Activated CD4-positive, alpha-beta memory T cell treated with anti-CD3 and anti-CD28 coated beads, Interleukin-2, amount 10 ng/mL, durations not matched to agents 7 days and 5 days (primary cell): Measurements from ENCODE around the gene CEP104. TPM values are rescaled to one million over a fixed set of nuclear protein-coding genes. Genes with fewer than 3 reads are reported as not detected.

Experiments
- CTCF ChIA-PET: fragments of 350-600 bp; sonication (Branson Sonifier 250); formaldehyde crosslinking; loops from one replicate; lab custom pipeline; 2021; ENCODE audit warnings: antibody characterized with exemption, inconsistent platforms; lab: Charles Lee
- POLR2A ChIA-PET: fragments of 350-600 bp; sonication (Branson Sonifier 250); formaldehyde crosslinking; loops from one replicate; lab custom pipeline; 2021; ENCODE audit warnings: antibody characterized with exemption; lab: Charles Lee
- DNase-seq: peaks from one replicate; pipeline ENCODE4 v3.0.0-alpha.2; 2020
- H3K27ac Mint-ChIP-seq: one replicate; pipeline ENCODE4 v1.8.0; 2021; ENCODE audit warnings: mild to moderate bottlenecking, mixed read lengths
- H3K27me3 Mint-ChIP-seq: one replicate; pipeline ENCODE4 v1.8.0; 2021; ENCODE audit warnings: mixed read lengths
- H3K36me3 Mint-ChIP-seq: one replicate; pipeline ENCODE4 v1.8.0; 2021; ENCODE audit warnings: low read depth, mixed read lengths
- H3K4me1 Mint-ChIP-seq: one replicate; pipeline ENCODE4 v1.8.0; 2021; ENCODE audit warnings: mixed read lengths
- H3K4me3 Mint-ChIP-seq: one replicate; pipeline ENCODE4 v1.8.0; 2021; ENCODE audit warnings: mild to moderate bottlenecking, mixed read lengths
- H3K9me3 Mint-ChIP-seq: one replicate; pipeline ENCODE4 v1.8.0; 2021; ENCODE audit warnings: mixed read lengths
- total RNA-seq, 2 experiments: library from RNA; stranded (reverse); gene quantifications; one replicate each; pipeline ENCODE4 v1.2.3, GENCODE V29; 2021

The CEP104 gene
- total RNA-seq, 2 experiments from 2014 or later: 43.0 to 46.0 TPM

DNA sequence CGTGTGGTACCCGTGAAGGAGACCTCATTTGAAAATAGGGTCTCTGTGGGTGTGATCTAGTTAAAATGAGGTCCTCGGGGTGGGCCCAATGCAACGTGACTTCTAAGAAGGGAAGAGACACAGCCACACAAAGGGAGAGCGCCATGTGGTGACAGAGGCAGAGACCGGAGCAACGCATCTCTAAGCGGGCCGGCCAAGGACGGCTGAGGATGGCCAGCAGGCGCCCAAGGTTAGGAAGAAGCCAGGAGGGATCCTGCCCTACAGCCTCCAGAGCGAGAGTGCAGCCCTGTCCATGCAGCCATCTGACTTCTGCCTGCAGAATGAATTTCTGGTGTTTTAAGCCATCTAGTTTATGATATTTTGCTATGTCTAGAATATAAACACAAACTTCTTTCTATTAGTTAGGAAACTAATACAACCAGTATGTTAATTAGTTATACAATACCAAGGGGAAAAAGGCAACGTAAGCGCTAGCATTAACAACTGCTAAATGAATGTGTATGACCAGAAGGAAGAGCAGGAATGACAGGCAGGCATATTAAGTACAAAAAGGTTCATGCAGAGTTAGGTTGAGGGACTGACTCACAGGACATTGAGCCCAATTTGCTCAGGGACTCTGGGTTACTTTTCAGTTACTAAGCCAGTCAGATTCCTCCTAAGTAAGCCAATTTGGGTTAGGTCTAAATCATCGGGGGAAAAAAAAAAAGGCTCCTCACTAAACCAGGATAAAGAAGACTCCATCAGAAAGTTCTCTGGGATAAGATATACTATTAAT lies 4.1 kb downstream of the CEP104 start:
- CTCF ChIA-PET: no interaction called here
- no peaks in the 10 kb centered on the region for H3K27me3 Mint-ChIP-seq
- POLR2A ChIA-PET: interaction anchor here (1.1 kb wide), 1 partner anchor 57 kb away, joined by 3 read pairs; the partner anchor contains the start of gene LRRC47
- H3K4me1 Mint-ChIP-seq: peaks cover 20% of the 10 kb centered on the region
- no peak overlapping the region for H3K4me3 Mint-ChIP-seq
- no peak overlapping the region for H3K27ac Mint-ChIP-seq
- DNase-seq: no peak
- no peaks in the 10 kb centered on the region for H3K9me3 Mint-ChIP-seq
- peaks cover 15% of the 10 kb centered on the region for H3K36me3 Mint-ChIP-seq

DNA sequence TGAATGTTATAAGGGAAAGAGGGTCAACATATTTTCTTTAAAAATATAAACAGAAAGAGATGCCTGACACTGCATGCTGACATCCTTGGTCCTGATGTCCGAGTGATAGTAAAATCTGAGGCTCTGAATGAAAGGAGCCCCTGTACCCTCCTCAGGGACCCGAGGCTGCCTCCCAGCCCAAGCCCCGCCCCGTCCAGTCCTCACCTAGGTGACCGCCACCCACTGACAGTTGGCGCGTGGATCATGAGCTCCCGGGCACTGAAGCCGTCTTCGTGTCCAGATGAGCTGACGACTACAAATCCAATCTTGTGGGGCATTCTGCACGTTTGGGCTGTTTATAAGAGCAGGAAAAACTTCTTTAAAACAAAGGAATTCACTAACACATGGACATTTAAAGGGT lies 4.9 kb downstream of the CEP104 start:
- ChIA-PET CTCF (no interaction called here), POLR2A (interaction anchor here (1.1 kb wide), 1 partner anchor 56 kb away, joined by 3 read pairs; the partner anchor contains the start of gene LRRC47)
- no peaks in the 10 kb centered on the region for H3K27me3 Mint-ChIP-seq
- no peak for DNase-seq
- H3K9me3 Mint-ChIP-seq: no peaks in the 10 kb centered on the region
- peaks cover 18% of the 10 kb centered on the region for H3K4me1 Mint-ChIP-seq
- peaks cover 22% of the 10 kb centered on the region for H3K36me3 Mint-ChIP-seq
- no peak overlapping the region for H3K27ac Mint-ChIP-seq
- H3K4me3 Mint-ChIP-seq: no peak overlapping the region

- Mint-ChIP-seq H3K4me3 (no peak overlapping the region), H3K27me3 (no peaks in the 10 kb centered on the region), H3K9me3 (no peaks in the 10 kb centered on the region), H3K27ac (no peak overlapping the region), H3K36me3 (peaks cover 27% of the 10 kb centered on the region), H3K4me1 (peaks cover 17% of the 10 kb centered on the region)
- POLR2A ChIA-PET: no interaction called here
- CTCF ChIA-PET: no interaction called here
- no peak for DNase-seq
These were observed 5.7 kb downstream of the CEP104 start for GRCh38 chr1:3851292-3851691.

- no peak overlapping the region for H3K27ac Mint-ChIP-seq
- no peaks in the 10 kb centered on the region for H3K9me3 Mint-ChIP-seq
- CTCF ChIA-PET: no interaction called here
- H3K27me3 Mint-ChIP-seq: no peaks in the 10 kb centered on the region
- no peak for DNase-seq
- H3K4me1 Mint-ChIP-seq: peaks cover 12% of the 10 kb centered on the region
- no peak overlapping the region for H3K4me3 Mint-ChIP-seq
- H3K36me3 Mint-ChIP-seq: peaks cover 27% of the 10 kb centered on the region
- POLR2A ChIA-PET: no interaction called here
These were observed 6.2 kb downstream of the CEP104 start for GRCh38 chr1:3850857-3851256.

DNA sequence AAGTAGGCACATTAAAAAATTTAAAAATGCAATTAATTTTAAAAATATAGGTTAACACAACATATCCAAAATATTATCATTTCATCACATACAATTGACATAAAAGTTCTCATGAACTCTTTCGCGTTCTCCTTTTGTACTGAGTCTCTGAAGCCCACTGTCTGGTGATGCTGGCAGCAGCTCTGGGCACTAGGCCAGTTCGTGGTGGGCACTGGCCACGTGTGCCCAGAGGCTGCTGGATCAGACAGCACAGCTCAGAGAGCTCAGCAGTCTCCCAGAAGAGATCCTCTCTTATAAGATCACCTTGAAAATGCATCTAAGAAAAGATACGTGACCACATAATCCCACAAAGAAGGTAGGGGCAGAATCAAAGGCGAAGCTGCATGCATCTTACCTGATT lies 9.9 kb downstream of the CEP104 start:
- ChIA-PET POLR2A (no interaction called here), CTCF (no interaction called here)
- H3K4me1 Mint-ChIP-seq: no peaks in the 10 kb centered on the region
- no peak overlapping the region for H3K4me3 Mint-ChIP-seq
- H3K27ac Mint-ChIP-seq: no peak overlapping the region
- peaks cover 38% of the 10 kb centered on the region for H3K36me3 Mint-ChIP-seq
- H3K9me3 Mint-ChIP-seq: no peaks in the 10 kb centered on the region
- no peaks in the 10 kb centered on the region for H3K27me3 Mint-ChIP-seq
- no peak for DNase-seq

GRCh38 chr1:3846541-3846940 lies 10.5 kb downstream of the CEP104 start:
- DNase-seq: no peak
- ChIA-PET POLR2A (no interaction called here), CTCF (interaction anchor here (0.9 kb wide), 1 partner anchor 228 kb away, joined by 5 read pairs; no protein-coding TSS in a partner anchor)
- no peaks in the 10 kb centered on the region for H3K9me3 Mint-ChIP-seq
- H3K36me3 Mint-ChIP-seq: peaks cover 42% of the 10 kb centered on the region
- no peak overlapping the region for H3K4me3 Mint-ChIP-seq
- no peaks in the 10 kb centered on the region for H3K27me3 Mint-ChIP-seq
- no peaks in the 10 kb centered on the region for H3K4me1 Mint-ChIP-seq
- no peak overlapping the region for H3K27ac Mint-ChIP-seq

- CTCF ChIA-PET: no interaction called here
- Mint-ChIP-seq H3K4me3 (no peak overlapping the region), H3K27me3 (no peaks in the 10 kb centered on the region), H3K27ac (no peak overlapping the region), H3K4me1 (no peaks in the 10 kb centered on the region), H3K9me3 (peaks cover 2% of the 10 kb centered on the region), H3K36me3 (peaks cover 58% of the 10 kb centered on the region)
- POLR2A ChIA-PET: no interaction called here
- no peak for DNase-seq
These were observed 14.1 kb downstream of the CEP104 start for GRCh38 chr1:3842912-3843311.

DNA sequence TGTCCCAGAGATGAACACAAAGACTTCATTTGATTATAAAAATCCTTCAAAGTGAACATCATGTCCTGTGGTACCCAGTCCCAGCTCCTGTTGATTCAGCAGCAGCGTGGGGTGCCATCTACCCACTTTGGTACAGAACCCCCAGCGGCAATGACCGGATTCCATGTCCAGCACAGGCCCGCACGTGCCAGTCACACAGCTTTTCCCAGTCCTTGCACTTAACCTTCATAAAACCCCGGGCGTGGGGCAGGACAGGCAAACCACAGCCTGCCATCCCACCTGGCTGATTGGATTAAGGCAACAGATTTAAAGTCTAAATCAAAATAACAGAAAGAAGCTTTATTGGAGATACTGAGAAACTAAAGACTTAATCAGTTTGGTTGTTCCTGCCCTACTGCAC lies 15.5 kb downstream of the CEP104 start:
- H3K27me3 Mint-ChIP-seq: no peaks in the 10 kb centered on the region
- DNase-seq: no peak
- H3K9me3 Mint-ChIP-seq: peaks cover 7% of the 10 kb centered on the region
- POLR2A ChIA-PET: no interaction called here
- H3K4me3 Mint-ChIP-seq: no peak overlapping the region
- H3K36me3 Mint-ChIP-seq: peaks cover 62% of the 10 kb centered on the region
- H3K27ac Mint-ChIP-seq: no peak overlapping the region
- CTCF ChIA-PET: no interaction called here
- no peaks in the 10 kb centered on the region for H3K4me1 Mint-ChIP-seq

GRCh38 chr1:3838788-3839187 lies 18.2 kb downstream of the CEP104 start:
- peaks cover 70% of the 10 kb centered on the region for H3K36me3 Mint-ChIP-seq
- ChIA-PET POLR2A (no interaction called here), CTCF (no interaction called here)
- H3K27me3 Mint-ChIP-seq: no peaks in the 10 kb centered on the region
- no peak overlapping the region for H3K27ac Mint-ChIP-seq
- no peak overlapping the region for H3K4me3 Mint-ChIP-seq
- no peak for DNase-seq
- no peaks in the 10 kb centered on the region for H3K4me1 Mint-ChIP-seq
- peaks cover 7% of the 10 kb centered on the region for H3K9me3 Mint-ChIP-seq

GRCh38 chr1:3837685-3838084 lies 19.3 kb downstream of the CEP104 start:
- Mint-ChIP-seq H3K4me3 (no peak overlapping the region), H3K27ac (no peak overlapping the region), H3K36me3 (peaks cover 66% of the 10 kb centered on the region), H3K4me1 (no peaks in the 10 kb centered on the region), H3K9me3 (peaks cover 7% of the 10 kb centered on the region), H3K27me3 (no peaks in the 10 kb centered on the region)
- CTCF ChIA-PET: no interaction called here
- POLR2A ChIA-PET: no interaction called here
- DNase-seq: no peak

GRCh38 chr1:3837200-3837599 lies 19.8 kb downstream of the CEP104 start:
- Mint-ChIP-seq H3K4me3 (no peak overlapping the region), H3K36me3 (peaks cover 68% of the 10 kb centered on the region), H3K4me1 (no peaks in the 10 kb centered on the region), H3K27me3 (no peaks in the 10 kb centered on the region), H3K27ac (no peak overlapping the region), H3K9me3 (peaks cover 7% of the 10 kb centered on the region)
- ChIA-PET POLR2A (no interaction called here), CTCF (no interaction called here)
- no peak for DNase-seq

GRCh38 chr1:3836421-3836820 lies 20.6 kb downstream of the CEP104 start:
- no peak overlapping the region for H3K27ac Mint-ChIP-seq
- no peak for DNase-seq
- peaks cover 68% of the 10 kb centered on the region for H3K36me3 Mint-ChIP-seq
- ChIA-PET CTCF (no interaction called here), POLR2A (no interaction called here)
- H3K4me3 Mint-ChIP-seq: no peak overlapping the region
- H3K4me1 Mint-ChIP-seq: no peaks in the 10 kb centered on the region
- H3K9me3 Mint-ChIP-seq: peaks cover 7% of the 10 kb centered on the region
- no peaks in the 10 kb centered on the region for H3K27me3 Mint-ChIP-seq

DNA sequence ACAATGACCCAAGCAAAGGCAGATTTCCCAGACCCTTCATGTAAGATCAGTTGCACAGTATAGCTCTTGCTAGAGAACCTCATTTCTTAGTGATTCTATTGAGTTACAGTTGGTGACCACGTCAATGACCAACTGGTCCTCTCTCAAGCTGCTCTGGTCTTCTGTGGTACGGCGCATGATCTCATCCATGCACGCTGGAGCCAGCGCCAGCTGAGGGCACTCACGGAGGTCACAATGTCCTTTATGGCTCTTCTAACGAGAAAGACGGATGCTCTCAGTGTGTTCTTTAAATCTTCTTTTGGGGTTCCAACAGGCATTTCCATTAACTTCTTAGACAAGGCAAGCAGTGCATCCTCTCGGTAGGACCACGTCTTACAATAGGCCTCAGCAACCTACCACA lies 22.3 kb downstream of the CEP104 start:
- H3K36me3 Mint-ChIP-seq: peaks cover 64% of the 10 kb centered on the region

GRCh38 chr1:3831689-3832088 lies 25.3 kb downstream of the CEP104 start:
- ChIA-PET POLR2A (no interaction called here), CTCF (no interaction called here)
- no peak overlapping the region for H3K4me3 Mint-ChIP-seq
- no peaks in the 10 kb centered on the region for H3K4me1 Mint-ChIP-seq
- H3K36me3 Mint-ChIP-seq: peaks cover 46% of the 10 kb centered on the region
- no peaks in the 10 kb centered on the region for H3K27me3 Mint-ChIP-seq
- no peaks in the 10 kb centered on the region for H3K9me3 Mint-ChIP-seq
- DNase-seq: no peak
- H3K27ac Mint-ChIP-seq: no peak overlapping the region

More for the DNA sequence above, 22.3 kb downstream of the CEP104 start:
- H3K27ac Mint-ChIP-seq: no peak overlapping the region
- H3K4me3 Mint-ChIP-seq: no peak overlapping the region
- no peaks in the 10 kb centered on the region for H3K27me3 Mint-ChIP-seq
- H3K9me3 Mint-ChIP-seq: peaks cover 7% of the 10 kb centered on the region
- CTCF ChIA-PET: no interaction called here
- POLR2A ChIA-PET: no interaction called here
- H3K4me1 Mint-ChIP-seq: no peaks in the 10 kb centered on the region
- no peak for DNase-seq
